ENCODE results near the gene ODAD2.
"Not testable (repeated sequence)": the region's sequence is repeated elsewhere in the genome, so short reads cannot be mapped to it uniquely, and the experiment has no call there.

The ODAD2 gene

GRCh38 chr10:27970795-27971194 is 28.1 kb downstream of the ODAD2 start:
- DNase-seq = not testable (repeated sequence)

DNA sequence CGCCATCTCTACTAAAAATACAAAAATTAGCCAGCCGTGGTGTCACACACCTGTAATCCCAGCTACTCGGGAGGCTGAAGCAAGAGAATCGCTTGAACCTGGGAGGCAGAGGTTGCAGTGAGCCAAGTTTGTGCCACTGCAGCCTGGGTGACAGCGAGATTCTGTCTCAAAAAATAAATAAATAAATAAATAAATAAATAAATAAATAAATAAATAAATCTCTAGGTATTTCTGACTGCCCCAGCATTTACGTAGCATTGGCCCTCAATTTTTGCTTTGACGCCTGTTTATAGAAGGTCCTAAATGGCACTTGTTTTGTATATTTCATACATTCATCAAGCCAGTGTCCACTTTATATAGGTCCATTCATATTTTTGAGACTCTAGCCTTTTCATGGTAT is 28.9 kb downstream of the ODAD2 start:
- DNase-seq = not testable (repeated sequence)

DNA sequence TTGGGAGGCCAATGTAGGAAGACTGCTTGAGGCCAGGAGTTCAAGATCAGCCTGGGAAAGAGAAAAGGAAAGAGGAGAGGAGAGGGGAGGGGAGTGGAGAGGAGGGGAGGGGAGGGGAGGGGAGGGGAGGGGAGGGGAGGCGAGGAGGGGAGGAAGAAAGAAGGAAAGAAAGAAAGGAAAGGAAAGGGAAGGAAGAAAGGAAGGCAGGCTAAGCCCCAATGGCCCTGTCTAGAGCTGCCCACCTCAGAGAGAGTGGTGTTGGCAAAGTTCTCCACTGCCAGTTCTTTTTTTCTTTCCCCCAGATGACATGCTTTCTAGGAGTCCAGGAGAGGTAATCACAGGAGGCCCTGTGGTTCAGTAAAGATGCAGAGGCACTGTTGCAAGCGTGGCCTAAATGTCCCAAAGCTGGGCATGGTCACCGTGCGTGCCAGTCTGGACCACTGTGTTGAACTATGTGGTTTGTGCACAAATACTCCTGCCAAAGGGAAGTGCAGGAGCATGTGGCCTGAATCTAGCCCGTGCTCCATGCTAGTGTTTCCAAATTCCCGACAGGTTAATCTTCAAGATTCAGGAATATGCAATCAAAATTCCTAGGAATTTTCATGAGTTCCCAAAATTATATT is 39.7 kb downstream of the ODAD2 start:
- DNase-seq = no peak

- DNase-seq = not testable (repeated sequence)
These were observed 40.5 kb downstream of the ODAD2 start for GRCh38 chr10:27958383-27958782.

DNA sequence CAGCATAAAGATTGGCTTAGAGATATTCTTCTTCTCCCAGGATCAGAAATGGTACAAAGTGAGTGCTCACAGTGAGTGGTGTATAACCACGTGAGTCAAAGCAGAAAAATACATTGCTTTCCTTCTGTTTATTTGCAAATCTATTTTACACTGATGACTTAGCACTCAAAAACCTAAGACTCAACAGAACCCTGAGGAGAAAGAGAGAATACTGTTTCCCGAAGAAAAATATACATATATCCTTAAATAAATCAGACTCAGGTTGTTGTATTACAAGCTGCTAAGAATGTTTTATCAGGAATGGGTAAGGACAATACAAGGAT is 48.7 kb downstream of the ODAD2 start:
- DNase-seq = no peak

DNA sequence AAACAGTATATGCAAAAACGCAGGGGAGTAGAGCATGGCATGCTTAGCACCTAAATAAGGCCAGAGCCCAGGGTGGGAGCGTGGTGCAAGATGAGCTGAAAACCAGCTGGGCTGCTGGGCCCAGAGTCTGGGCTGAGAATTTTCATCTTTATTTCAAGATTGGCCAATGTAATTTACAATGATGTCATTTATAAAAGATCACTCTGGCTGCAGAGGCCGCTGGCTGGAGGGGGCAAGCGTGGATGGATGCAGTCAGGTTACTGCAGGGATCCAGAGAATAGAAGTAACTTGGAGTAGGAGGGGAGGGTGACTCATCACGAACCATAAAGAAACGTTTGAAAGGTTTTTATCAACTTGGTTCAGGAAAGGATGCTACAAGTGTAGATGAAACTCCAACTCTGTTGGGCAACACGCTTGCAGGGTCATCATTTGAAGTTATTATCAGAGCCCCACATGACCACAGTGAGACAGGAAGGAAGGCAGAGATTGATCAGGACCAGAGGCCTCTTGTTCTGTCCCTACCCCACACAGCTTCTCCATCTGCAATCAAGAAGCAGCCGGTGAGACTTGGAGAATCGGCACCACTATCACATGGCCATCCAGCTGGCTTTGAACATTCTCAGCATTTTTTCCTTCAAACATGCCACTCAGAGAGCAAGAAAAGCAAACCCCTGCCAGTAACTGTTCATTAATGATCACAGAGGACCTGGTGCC is 49.2 kb downstream of the ODAD2 start:
- DNase-seq = no peak

DNA sequence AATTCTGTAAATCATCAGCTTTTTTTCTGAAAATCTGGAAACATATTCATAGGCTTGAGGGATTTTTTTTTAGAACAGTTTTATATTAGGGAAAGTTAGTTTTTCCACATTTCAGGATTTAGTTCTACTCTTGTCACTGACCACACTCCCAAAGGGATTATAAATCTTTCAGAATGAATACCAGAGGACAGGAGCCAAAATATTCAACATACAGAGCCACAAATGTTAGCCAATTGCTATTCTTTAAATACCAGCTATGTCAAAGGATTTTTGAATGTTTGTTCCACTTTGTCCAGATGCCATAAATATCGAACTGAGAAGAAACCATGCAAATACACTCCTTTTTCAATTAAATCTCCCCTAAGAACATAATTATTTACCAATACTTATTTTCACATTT is 50.7 kb downstream of the ODAD2 start:
- no peak for DNase-seq

DNA sequence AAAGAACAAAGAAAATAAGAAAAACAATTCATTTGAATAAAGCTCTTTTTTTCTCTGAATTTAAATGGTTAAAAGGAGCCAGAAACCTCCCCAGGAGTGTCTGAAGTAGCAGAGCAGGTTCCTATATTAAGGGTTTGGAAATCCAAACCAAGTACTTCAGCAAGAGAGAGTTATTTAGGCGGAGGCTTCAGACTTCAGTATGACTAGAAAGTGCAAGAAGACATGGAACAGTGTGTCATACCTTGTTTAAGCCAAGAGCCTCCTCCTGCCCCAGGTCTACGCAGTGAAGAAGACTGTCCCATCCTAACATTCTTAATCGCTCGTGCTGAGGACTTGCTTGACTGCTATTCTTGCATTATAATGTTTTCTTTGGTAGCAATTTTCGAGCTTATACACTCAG is 51.3 kb downstream of the ODAD2 start:
- DNase-seq = no peak

DNA sequence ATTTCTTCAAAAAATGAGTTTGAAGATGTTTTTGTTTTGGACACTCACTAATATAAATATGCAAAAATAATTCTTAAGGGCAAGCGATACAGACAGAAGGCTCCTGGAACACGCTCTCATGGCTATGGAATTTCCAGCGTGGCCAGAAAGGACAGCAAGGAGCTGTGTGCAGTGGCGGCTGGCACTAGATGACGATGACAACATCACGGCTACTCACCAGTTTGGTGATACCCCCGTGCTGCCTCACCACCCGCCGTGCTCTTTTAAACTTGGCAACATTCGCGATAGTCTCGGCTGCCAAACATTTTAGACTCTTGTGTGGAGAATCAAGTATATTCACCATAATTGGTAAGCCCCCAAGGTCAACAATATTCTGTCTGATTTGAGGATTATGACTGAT is 54.9 kb downstream of the ODAD2 start:
- no peak for DNase-seq

- no peak for DNase-seq
These were observed 84.0 kb downstream of the ODAD2 start for GRCh38 chr10:27914888-27915287.

- DNase-seq = no peak
These were observed 86.6 kb downstream of the ODAD2 start for GRCh38 chr10:27912231-27912630.

GRCh38 chr10:27911539-27911938 is 87.3 kb downstream of the ODAD2 start:
- no peak for DNase-seq

- no peak for DNase-seq
These were observed 87.9 kb downstream of the ODAD2 start for GRCh38 chr10:27911011-27911410.

GRCh38 chr10:27908231-27908630 is 90.6 kb downstream of the ODAD2 start:
- DNase-seq = no peak

DNA sequence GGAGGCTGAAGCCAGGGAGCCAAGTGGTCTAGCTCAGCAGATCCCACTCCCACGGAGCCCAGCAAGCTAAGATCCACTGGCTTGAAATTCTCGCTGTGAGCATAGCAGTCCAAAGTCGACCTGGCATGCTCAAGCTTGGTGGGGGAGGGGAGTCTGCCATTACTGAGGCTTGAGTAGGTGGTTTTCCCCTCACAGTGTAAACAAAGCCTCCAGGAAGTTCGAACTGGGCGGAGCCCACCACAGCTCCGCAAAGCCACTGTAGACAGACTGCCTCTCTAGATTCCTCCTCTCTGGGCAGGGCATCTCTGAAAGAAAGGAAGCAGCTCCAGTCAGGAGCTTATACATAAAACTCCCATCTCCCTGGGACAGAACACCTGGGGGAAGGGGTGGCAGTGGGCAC is 99.4 kb downstream of the ODAD2 start:
- not testable (repeated sequence) for DNase-seq

DNA sequence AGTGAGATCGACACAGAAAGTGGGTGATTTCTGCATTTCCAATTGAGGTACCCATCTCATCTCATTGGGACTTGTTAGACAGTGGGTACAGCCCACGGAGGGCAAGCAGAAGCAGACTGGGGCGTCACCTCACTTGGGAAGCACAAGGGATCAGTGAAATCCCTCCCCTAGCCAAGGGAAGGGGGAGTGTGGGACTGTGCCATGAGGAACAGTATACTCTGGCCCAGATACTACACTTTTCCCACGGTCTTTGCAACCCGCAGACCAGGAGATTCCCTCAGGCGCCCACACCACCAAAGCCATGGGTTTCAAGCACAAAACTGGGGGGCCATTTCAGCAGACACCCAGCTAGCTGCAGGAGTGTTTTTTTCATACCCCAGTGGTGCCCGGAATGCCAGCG is 99.8 kb downstream of the ODAD2 start:
- no peak for DNase-seq

- DNase-seq = no peak
These were observed 105.4 kb downstream of the ODAD2 start for GRCh38 chr10:27893358-27893954.

GRCh38 chr10:27890971-27891370 is 107.9 kb downstream of the ODAD2 start:
- no peak for DNase-seq

DNA sequence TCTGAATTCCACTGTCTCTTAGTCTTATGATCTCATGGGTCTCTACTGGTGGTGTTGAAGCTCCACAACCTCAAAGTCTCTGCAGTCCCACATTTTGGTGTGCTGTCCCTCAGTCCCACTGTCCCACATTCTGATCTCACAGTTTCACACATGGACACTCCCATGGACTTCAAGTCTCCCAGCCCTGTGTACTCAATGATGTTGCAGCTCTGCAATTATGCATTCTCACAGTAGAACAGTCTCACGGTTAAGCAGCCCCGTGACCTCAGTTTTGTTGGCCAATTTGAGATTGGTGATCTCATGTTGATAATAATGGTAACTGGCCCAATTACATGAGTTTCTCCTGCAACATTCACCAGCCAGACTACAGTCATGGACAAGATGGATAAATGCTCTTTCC is 109.4 kb downstream of the ODAD2 start:
- no peak for DNase-seq

GRCh38 chr10:27884185-27884641 is 114.7 kb downstream of the ODAD2 start:
- no peak for DNase-seq

- no peak for DNase-seq
These were observed 120.6 kb downstream of the ODAD2 start for GRCh38 chr10:27878281-27878680.

DNA sequence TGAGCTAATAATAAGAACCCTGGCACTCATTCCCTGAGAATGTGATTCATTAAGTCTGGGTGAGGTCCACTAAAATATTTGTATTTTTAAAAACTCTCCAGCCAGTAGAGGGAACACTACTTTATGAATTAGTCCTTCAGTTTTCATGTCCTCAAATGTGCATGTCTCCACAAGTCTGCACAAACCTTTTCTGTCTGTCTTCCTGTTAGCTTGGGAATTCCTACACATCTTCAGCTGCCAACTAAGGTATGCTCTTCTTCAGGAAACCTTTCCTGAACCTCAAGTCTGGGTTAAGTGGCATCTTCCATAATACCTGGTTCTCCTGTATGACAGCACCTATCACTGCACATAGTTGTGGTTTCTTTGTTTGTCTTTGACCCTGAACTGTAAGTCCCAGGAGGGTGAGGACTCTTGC is 133.7 kb downstream of the ODAD2 start:
- no peak for DNase-seq

DNA sequence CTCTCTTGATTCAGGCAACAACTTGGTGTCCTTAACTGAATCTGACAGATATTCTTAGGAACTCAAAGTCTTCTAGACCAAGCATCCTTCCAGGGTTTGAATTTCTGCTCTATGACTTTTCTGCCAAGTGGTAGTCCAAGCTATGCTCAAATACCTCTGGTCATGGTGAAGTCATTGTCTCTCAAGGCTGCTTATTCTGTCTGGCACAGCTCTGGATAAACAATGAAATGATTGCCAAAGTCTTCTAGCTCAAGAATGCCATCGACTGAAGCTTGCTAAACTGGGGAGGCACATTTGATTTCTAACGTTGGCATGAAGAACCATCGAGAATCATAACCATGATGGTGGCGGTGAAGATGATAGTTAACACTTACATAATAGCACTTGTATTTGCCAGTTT is 137.1 kb downstream of the ODAD2 start:
- DNase-seq = no peak

DNA sequence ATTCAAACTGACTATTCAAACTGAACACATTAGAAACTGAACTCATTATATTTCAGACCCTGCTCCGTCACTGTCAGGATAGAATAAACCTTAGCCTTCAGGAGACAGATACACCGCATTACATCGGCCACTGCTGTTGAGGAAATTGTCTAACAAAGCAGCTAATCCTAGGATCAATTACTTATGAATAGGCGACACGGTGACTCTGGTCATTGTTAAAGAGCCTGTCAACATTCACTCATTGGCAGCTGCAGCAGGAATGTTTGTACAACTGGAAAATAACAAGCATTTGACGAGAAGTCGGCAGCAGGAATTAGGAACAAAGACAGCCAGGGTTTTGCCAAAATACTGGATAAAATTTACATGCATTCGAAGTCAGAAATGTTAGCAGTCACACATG is 141.3 kb downstream of the ODAD2 start:
- DNase-seq = no peak
